ENCODE measurements around the gene MINDY3. TPM values are rescaled to one million over a fixed set of nuclear protein-coding genes. Genes with fewer than 3 reads are reported as not detected.

Gene MINDY3
- total RNA-seq, 1 donor from 2014 or later = 13.7 TPM

GRCh38 chr10:15730341-15730740 lies 130.0 kb downstream of the MINDY3 start:
- TF ChIP-seq, protein P1, sequence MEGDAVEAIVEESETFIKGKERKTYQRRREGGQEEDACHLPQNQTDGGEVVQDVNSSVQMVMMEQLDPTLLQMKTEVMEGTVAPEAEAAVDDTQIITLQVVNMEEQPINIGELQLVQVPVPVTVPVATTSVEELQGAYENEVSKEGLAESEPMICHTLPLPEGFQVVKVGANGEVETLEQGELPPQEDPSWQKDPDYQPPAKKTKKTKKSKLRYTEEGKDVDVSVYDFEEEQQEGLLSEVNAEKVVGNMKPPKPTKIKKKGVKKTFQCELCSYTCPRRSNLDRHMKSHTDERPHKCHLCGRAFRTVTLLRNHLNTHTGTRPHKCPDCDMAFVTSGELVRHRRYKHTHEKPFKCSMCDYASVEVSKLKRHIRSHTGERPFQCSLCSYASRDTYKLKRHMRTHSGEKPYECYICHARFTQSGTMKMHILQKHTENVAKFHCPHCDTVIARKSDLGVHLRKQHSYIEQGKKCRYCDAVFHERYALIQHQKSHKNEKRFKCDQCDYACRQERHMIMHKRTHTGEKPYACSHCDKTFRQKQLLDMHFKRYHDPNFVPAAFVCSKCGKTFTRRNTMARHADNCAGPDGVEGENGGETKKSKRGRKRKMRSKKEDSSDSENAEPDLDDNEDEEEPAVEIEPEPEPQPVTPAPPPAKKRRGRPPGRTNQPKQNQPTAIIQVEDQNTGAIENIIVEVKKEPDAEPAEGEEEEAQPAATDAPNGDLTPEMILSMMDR (IDR thresholded peaks at IDR 0.05) = no peak
- DNase-seq (ENCODE audit: low spot score in 2 of 2) = no peak
- H3K9me3 ChIP-seq = peaks cover 0 to 7% of the 10 kb centered on the region in 2 donors
- no peak overlapping the region for H3K4me3 ChIP-seq
- H3K27me3 ChIP-seq = no peaks in the 10 kb centered on the region
- no peaks in the 10 kb centered on the region for H3K36me3 ChIP-seq
- no peak overlapping the region for H3K27ac ChIP-seq
- intact Hi-C loops (cut with DNase I) = no loop called here
- H3K4me1 ChIP-seq = peaks cover 2 to 9% of the 10 kb centered on the region in 2 donors

GRCh38 chr10:15729890-15730289 lies 130.4 kb downstream of the MINDY3 start:
- Histone ChIP-seq H3K4me1 (peaks cover 0 to 8% of the 10 kb centered on the region in 2 donors), H3K36me3 (no peaks in the 10 kb centered on the region), H3K4me3 (no peak overlapping the region), H3K9me3 (peaks cover 0 to 7% of the 10 kb centered on the region in 2 donors), H3K27me3 (no peaks in the 10 kb centered on the region), H3K27ac (no peak overlapping the region)
- TF ChIP-seq, protein P1 (IDR thresholded peaks at IDR 0.05) = no peak
- intact Hi-C loops (cut with DNase I) = no loop called here
- no peak for DNase-seq (ENCODE audit: low spot score in 2 of 2)

Other genes starting within 250 kb of the MINDY3 start
- 231 TPM for gene ITGA8, start 140.6 kb downstream of the MINDY3 start, total RNA-seq

Measured in ascending aorta (tissue), 2 donors.